Central memory CD8-positive, alpha-beta T cell (primary cell): ENCODE measurements around the gene LSG1.
A peak's percentile ranks its signal among the peaks of the same experiment; 100 is the strongest.
"Not testable (repeated sequence)": the region's sequence is repeated elsewhere in the genome, so short reads cannot be mapped to it uniquely, and the experiment has no call there.

Source experiments
- ATAC-seq: fragments of 150-1000 bp; cut with Tn5 transposase; replicated peaks from 2 replicates; pipeline ENCODE4 v1.10.0; 2022; ENCODE audit warnings: mild to moderate bottlenecking, moderate FRiP score, moderate number of reproducible peaks; ENCODE audit not compliant: poor library complexity, severe bottlenecking; ENCODE audit errors: extremely low read depth
- DNase-seq, 2 donors: peaks; one replicate each; pipeline ENCODE4 v3.0.0; 2021; ENCODE audit warnings: low spot score in 2 of 2
- H3K27ac Mint-ChIP-seq: one replicate; pipeline ENCODE4 v1.8.0; 2022; ENCODE audit warnings: low read depth, mild to moderate bottlenecking, moderate library complexity, mixed read lengths
- H3K27me3 Mint-ChIP-seq: one replicate; pipeline ENCODE4 v1.8.0; 2022; ENCODE audit warnings: mixed read lengths
- H3K36me3 Mint-ChIP-seq: one replicate; pipeline ENCODE4 v1.8.0; 2022; ENCODE audit warnings: mild to moderate bottlenecking, moderate library complexity, mixed read lengths; ENCODE audit not compliant: insufficient read depth
- H3K4me1 Mint-ChIP-seq: one replicate; pipeline ENCODE4 v1.8.0; 2022; ENCODE audit warnings: mixed read lengths
- H3K4me3 Mint-ChIP-seq: one replicate; pipeline ENCODE4 v1.8.0; 2022; ENCODE audit warnings: mild to moderate bottlenecking, moderate library complexity, mixed read lengths
- H3K9me3 Mint-ChIP-seq: one replicate; pipeline ENCODE4 v1.8.0; 2022; ENCODE audit warnings: mixed read lengths

The LSG1 gene

GRCh38 chr3:194637066-194637465, 34.9 kb downstream of the LSG1 start:
- peaks cover 10% of the 10 kb centered on the region for H3K4me1 Mint-ChIP-seq
- H3K27ac Mint-ChIP-seq, result no peak overlapping the region
- no peak for ATAC-seq
- no peaks in the 10 kb centered on the region for H3K27me3 Mint-ChIP-seq
- H3K9me3 Mint-ChIP-seq, result no peaks in the 10 kb centered on the region
- no peak overlapping the region for H3K4me3 Mint-ChIP-seq
- no peak for DNase-seq
- peaks cover 18% of the 10 kb centered on the region for H3K36me3 Mint-ChIP-seq

GRCh38 chr3:194633349-194634004, 38.5 kb downstream of the LSG1 start, which contains the start of gene TMEM44:
Gene TMEM44 (minus strand): TSS chr3:194633419. CDS start chr3:194633215, 204 bp downstream.
- Mint-ChIP-seq H3K4me3 (peak within 1 kb of the TSS; percentile 84), H3K27me3 (no peaks in the 10 kb centered on the region), H3K27ac (no peak within 1 kb of the TSS), H3K4me1 (peaks cover 10% of the 10 kb centered on the region), H3K9me3 (no peaks in the 10 kb centered on the region), H3K36me3 (peaks cover 4% of the 10 kb centered on the region)
- ATAC-seq (peak; percentile 79), DNase-seq (peak; percentile 33 to 38)

- Mint-ChIP-seq H3K27me3 (no peaks in the 10 kb centered on the region), H3K36me3 (peaks cover 4% of the 10 kb centered on the region), H3K9me3 (no peaks in the 10 kb centered on the region), H3K27ac (no peak overlapping the region), H3K4me3 (peak overlapping the region; percentile 84), H3K4me1 (peaks cover 10% of the 10 kb centered on the region)
- ATAC-seq (peak; percentile 47), DNase-seq (no peak)
These were observed 39.1 kb downstream of the LSG1 start for GRCh38 chr3:194632809-194633348.

- DNase-seq, result no peak
These were observed 39.7 kb downstream of the LSG1 start for GRCh38 chr3:194632226-194632808.

GRCh38 chr3:194631696-194632095, 40.3 kb downstream of the LSG1 start:
- DNase-seq, result no peak
- peaks cover 10% of the 10 kb centered on the region for H3K4me1 Mint-ChIP-seq
- no peaks in the 10 kb centered on the region for H3K9me3 Mint-ChIP-seq
- H3K36me3 Mint-ChIP-seq, result peaks cover 4% of the 10 kb centered on the region
- no peak for ATAC-seq
- H3K27me3 Mint-ChIP-seq, result no peaks in the 10 kb centered on the region
- H3K4me3 Mint-ChIP-seq, result peak overlapping the region; percentile 84
- no peak overlapping the region for H3K27ac Mint-ChIP-seq

More at GRCh38 chr3:194632226-194632808, 39.7 kb downstream of the LSG1 start:
- H3K4me3 Mint-ChIP-seq, result peak overlapping the region; percentile 84
- H3K27me3 Mint-ChIP-seq, result no peaks in the 10 kb centered on the region
- peaks cover 10% of the 10 kb centered on the region for H3K4me1 Mint-ChIP-seq
- H3K9me3 Mint-ChIP-seq, result no peaks in the 10 kb centered on the region
- H3K27ac Mint-ChIP-seq, result no peak overlapping the region
- peaks cover 4% of the 10 kb centered on the region for H3K36me3 Mint-ChIP-seq
- ATAC-seq, result no peak

- H3K27me3 Mint-ChIP-seq, ATAC-seq, H3K9me3 Mint-ChIP-seq, H3K36me3 Mint-ChIP-seq, DNase-seq, H3K4me3 Mint-ChIP-seq, H3K27ac Mint-ChIP-seq: not testable (repeated sequence)
- H3K4me1 Mint-ChIP-seq, result peaks cover 10% of the 10 kb centered on the region
These were observed 41.3 kb downstream of the LSG1 start for GRCh38 chr3:194630681-194631080.

- Mint-ChIP-seq H3K27me3 (no peaks in the 10 kb centered on the region), H3K36me3 (no peaks in the 10 kb centered on the region), H3K4me3 (no peak overlapping the region), H3K9me3 (no peaks in the 10 kb centered on the region), H3K4me1 (no peaks in the 10 kb centered on the region), H3K27ac (no peak overlapping the region)
- ATAC-seq (no peak), DNase-seq (no peak)
These were observed 47.0 kb downstream of the LSG1 start for GRCh38 chr3:194624956-194625355.

- Mint-ChIP-seq H3K27me3 (no peaks in the 10 kb centered on the region), H3K27ac (no peak overlapping the region), H3K4me3 (no peak overlapping the region), H3K4me1 (no peaks in the 10 kb centered on the region), H3K36me3 (no peaks in the 10 kb centered on the region), H3K9me3 (no peaks in the 10 kb centered on the region)
- DNase-seq (no peak), ATAC-seq (no peak)
These were observed 48.3 kb downstream of the LSG1 start for GRCh38 chr3:194623449-194624290.

GRCh38 chr3:194622621-194623340, 49.2 kb downstream of the LSG1 start:
- Mint-ChIP-seq H3K9me3 (no peaks in the 10 kb centered on the region), H3K36me3 (no peaks in the 10 kb centered on the region), H3K27me3 (no peaks in the 10 kb centered on the region), H3K4me3 (no peak overlapping the region), H3K27ac (no peak overlapping the region), H3K4me1 (no peaks in the 10 kb centered on the region)
- ATAC-seq (no peak), DNase-seq (no peak)

GRCh38 chr3:194621947-194622346, 50.0 kb downstream of the LSG1 start:
- Mint-ChIP-seq H3K4me1 (no peaks in the 10 kb centered on the region), H3K9me3 (no peaks in the 10 kb centered on the region), H3K4me3 (no peak overlapping the region), H3K27me3 (no peaks in the 10 kb centered on the region), H3K36me3 (no peaks in the 10 kb centered on the region), H3K27ac (no peak overlapping the region)
- ATAC-seq, result no peak
- no peak for DNase-seq

- ATAC-seq (no peak), DNase-seq (no peak)
- Mint-ChIP-seq H3K27ac (no peak overlapping the region), H3K4me1 (no peaks in the 10 kb centered on the region), H3K36me3 (no peaks in the 10 kb centered on the region), H3K9me3 (no peaks in the 10 kb centered on the region), H3K27me3 (no peaks in the 10 kb centered on the region), H3K4me3 (no peak overlapping the region)
These were observed 51.8 kb downstream of the LSG1 start for GRCh38 chr3:194620196-194620595.

- Mint-ChIP-seq H3K4me1 (no peaks in the 10 kb centered on the region), H3K36me3 (no peaks in the 10 kb centered on the region), H3K4me3 (no peak overlapping the region), H3K27ac (no peak overlapping the region), H3K27me3 (no peaks in the 10 kb centered on the region), H3K9me3 (no peaks in the 10 kb centered on the region)
- DNase-seq (no peak), ATAC-seq (no peak)
These were observed 52.2 kb downstream of the LSG1 start for GRCh38 chr3:194619741-194620140.
